HG03521 (cell line): ENCODE data around the gene CCDC160.
"Not testable (repeated sequence)": the region's sequence is repeated elsewhere in the genome, so short reads cannot be mapped to it uniquely, and the experiment has no call there.

Experiments
- ATAC-seq: cut with Tn5 transposase; IDR thresholded peaks from one replicate; pipeline ENCODE4 v1.9.1; 2021; ENCODE audit warnings: mild to moderate bottlenecking, moderate library complexity; ENCODE audit not compliant: unreplicated experiment

CCDC160 gene

GRCh38 chrX:134236626-134237614 is at the start of gene CCDC160:
Gene CCDC160, plus strand, starts transcription at chrX:134237182. Its CDS starts 7,619 bp downstream, at chrX:134244801.
- no peak for ATAC-seq

GRCh38 chrX:134191281-134191680 is 45.7 kb upstream of the CCDC160 start:
- no peak for ATAC-seq

- no peak for ATAC-seq
Observed at GRCh38 chrX:134194915-134195314, 42.1 kb upstream of the CCDC160 start.

- no peak for ATAC-seq
Observed at GRCh38 chrX:134202561-134202960, 34.4 kb upstream of the CCDC160 start.

- no peak for ATAC-seq
Observed at GRCh38 chrX:134206221-134206620, 30.8 kb upstream of the CCDC160 start.

GRCh38 chrX:134210465-134210864 is 26.5 kb upstream of the CCDC160 start:
- ATAC-seq = no peak

- no peak for ATAC-seq
Observed at GRCh38 chrX:134235236-134235635, 1.7 kb upstream of the CCDC160 start.

- ATAC-seq = not testable (repeated sequence)
Observed at GRCh38 chrX:134238144-134238543, 1.2 kb downstream of the CCDC160 start.

- ATAC-seq = no peak
Observed at GRCh38 chrX:134239016-134239415, 2.0 kb downstream of the CCDC160 start.

GRCh38 chrX:134240209-134240608 is 3.2 kb downstream of the CCDC160 start:
- no peak for ATAC-seq

- no peak for ATAC-seq
Observed at GRCh38 chrX:134241960-134242619, 5.1 kb downstream of the CCDC160 start.

GRCh38 chrX:134244043-134244442 is 7.1 kb downstream of the CCDC160 start:
- ATAC-seq = no peak

- ATAC-seq = no peak
Observed at GRCh38 chrX:134246282-134246681, 9.3 kb downstream of the CCDC160 start.

GRCh38 chrX:134247492-134247891 is 10.5 kb downstream of the CCDC160 start:
- no peak for ATAC-seq

GRCh38 chrX:134249241-134249640 is 12.3 kb downstream of the CCDC160 start:
- no peak for ATAC-seq

- no peak for ATAC-seq
Observed at GRCh38 chrX:134251241-134251640, 14.3 kb downstream of the CCDC160 start.

- no peak for ATAC-seq
Observed at GRCh38 chrX:134254511-134254910, 17.5 kb downstream of the CCDC160 start.

- no peak for ATAC-seq
Observed at GRCh38 chrX:134255555-134255954, 18.6 kb downstream of the CCDC160 start.

- ATAC-seq = no peak
Observed at GRCh38 chrX:134256684-134257083, 19.7 kb downstream of the CCDC160 start.

GRCh38 chrX:134258202-134258601 is 21.2 kb downstream of the CCDC160 start:
- ATAC-seq = no peak

GRCh38 chrX:134285934-134286333 is 49.0 kb downstream of the CCDC160 start:
- not testable (repeated sequence) for ATAC-seq

GRCh38 chrX:134287346-134287745 is 50.4 kb downstream of the CCDC160 start:
- no peak for ATAC-seq
